Activated CD8-positive, alpha-beta T cell treated with anti-CD3 and anti-CD28 coated beads for 36 hours (primary cell): ENCODE measurements around the gene VDR. TPM values are rescaled to one million over a fixed set of nuclear protein-coding genes. Genes with fewer than 3 reads are reported as not detected.
A peak's percentile ranks its signal among the peaks of the same experiment; 100 is the strongest.

Experiments used
- ATAC-seq: fragments of 200-7000 bp; cut with Tn5 transposase; one replicate; pipeline ENCODE4 v1.10.0; 2021; ENCODE audit warnings: mild to moderate bottlenecking, moderate library complexity
- CTCF ChIA-PET: fragments of 350-600 bp; sonication (Branson Sonifier 250); formaldehyde crosslinking; loops from one replicate; lab custom pipeline; 2021; ENCODE audit warnings: antibody characterized with exemption; lab: Charles Lee
- POLR2A ChIA-PET: fragments of 350-600 bp; sonication (Branson Sonifier 250); formaldehyde crosslinking; loops from one replicate; lab custom pipeline; 2021; ENCODE audit warnings: antibody characterized with exemption; lab: Charles Lee
- DNase-seq: peaks from one replicate; pipeline ENCODE4 v3.0.0-alpha.2; 2020
- H3K27ac Mint-ChIP-seq: one replicate; pipeline ENCODE4 v1.8.0; 2021; ENCODE audit warnings: mild to moderate bottlenecking, mixed read lengths
- H3K27me3 Mint-ChIP-seq: one replicate; pipeline ENCODE4 v1.8.0; 2021; ENCODE audit warnings: mixed read lengths
- H3K36me3 Mint-ChIP-seq: one replicate; pipeline ENCODE4 v1.8.0; 2021; ENCODE audit warnings: low read depth, mixed read lengths
- H3K4me1 Mint-ChIP-seq: one replicate; pipeline ENCODE4 v1.8.0; 2021; ENCODE audit warnings: low read depth, mixed read lengths
- H3K4me3 Mint-ChIP-seq: one replicate; pipeline ENCODE4 v1.8.0; 2021; ENCODE audit warnings: mild to moderate bottlenecking, moderate library complexity, mixed read lengths
- H3K9me3 Mint-ChIP-seq: one replicate; pipeline ENCODE4 v1.8.0; 2021; ENCODE audit warnings: mixed read lengths
- intact Hi-C: fragments of 100-400 bp; cut with micrococcal nuclease; formaldehyde crosslinking; loops from one replicate; pipeline ENCODE4 v1.10.0; 2022
- total RNA-seq, 2 experiments: library from RNA; stranded (reverse); gene quantifications; one replicate each; pipeline ENCODE4 v1.2.3, GENCODE V29; 2021
- TF ChIP-seq, protein P1 (sequence below): fragments of 200-600 bp; IDR thresholded peaks from one replicate; pipeline ENCODE4 v1.8.0; 2022; ENCODE audit warnings: antibody characterized with exemption, mild to moderate bottlenecking

Gene VDR
- total RNA-seq, 2 experiments from 2014 or later: 84.6 to 86.4 TPM

DNA sequence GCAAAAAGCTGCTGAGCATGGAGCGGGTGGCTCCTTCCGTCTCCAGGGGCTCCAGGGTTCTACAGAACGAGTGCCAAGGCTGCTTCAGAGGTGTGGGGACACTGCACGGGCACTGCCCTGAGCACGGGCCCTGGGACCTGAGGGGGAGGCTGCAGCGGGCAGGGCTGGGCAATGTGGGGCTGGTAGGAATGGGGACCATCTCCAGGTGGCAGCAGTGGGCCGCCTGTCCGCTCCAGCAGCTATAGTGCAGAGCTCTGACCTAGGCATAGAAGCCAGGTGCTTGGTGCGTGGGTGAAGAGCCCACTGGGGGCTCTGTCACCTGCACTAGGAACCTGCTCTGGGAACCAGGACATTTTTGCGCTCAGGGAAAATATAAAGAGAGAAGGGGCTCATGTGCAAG, 107.4 kb downstream of the VDR start:
- intact Hi-C loops: no loop called here
- ChIA-PET POLR2A (interaction anchor here (0.9 to 37.9 kb wide), 5 partner anchors 10 to 86 kb away, joined by 3 to 904 read pairs (median 5); no protein-coding TSS in a partner anchor), CTCF (interaction anchor here (1.0 to 19.8 kb wide), 8 partner anchors 11 to 88 kb away, joined by 3 to 624 read pairs (median 6); no protein-coding TSS in a partner anchor)
- ATAC-seq: peak; percentile 57
- H3K36me3 Mint-ChIP-seq: peaks cover 59% of the 10 kb centered on the region
- peak overlapping the region; percentile 46 for H3K27ac Mint-ChIP-seq
- H3K4me3 Mint-ChIP-seq: no peak overlapping the region
- H3K9me3 Mint-ChIP-seq: no peaks in the 10 kb centered on the region
- peaks cover 41% of the 10 kb centered on the region for H3K4me1 Mint-ChIP-seq
- TF ChIP-seq, protein P1, sequence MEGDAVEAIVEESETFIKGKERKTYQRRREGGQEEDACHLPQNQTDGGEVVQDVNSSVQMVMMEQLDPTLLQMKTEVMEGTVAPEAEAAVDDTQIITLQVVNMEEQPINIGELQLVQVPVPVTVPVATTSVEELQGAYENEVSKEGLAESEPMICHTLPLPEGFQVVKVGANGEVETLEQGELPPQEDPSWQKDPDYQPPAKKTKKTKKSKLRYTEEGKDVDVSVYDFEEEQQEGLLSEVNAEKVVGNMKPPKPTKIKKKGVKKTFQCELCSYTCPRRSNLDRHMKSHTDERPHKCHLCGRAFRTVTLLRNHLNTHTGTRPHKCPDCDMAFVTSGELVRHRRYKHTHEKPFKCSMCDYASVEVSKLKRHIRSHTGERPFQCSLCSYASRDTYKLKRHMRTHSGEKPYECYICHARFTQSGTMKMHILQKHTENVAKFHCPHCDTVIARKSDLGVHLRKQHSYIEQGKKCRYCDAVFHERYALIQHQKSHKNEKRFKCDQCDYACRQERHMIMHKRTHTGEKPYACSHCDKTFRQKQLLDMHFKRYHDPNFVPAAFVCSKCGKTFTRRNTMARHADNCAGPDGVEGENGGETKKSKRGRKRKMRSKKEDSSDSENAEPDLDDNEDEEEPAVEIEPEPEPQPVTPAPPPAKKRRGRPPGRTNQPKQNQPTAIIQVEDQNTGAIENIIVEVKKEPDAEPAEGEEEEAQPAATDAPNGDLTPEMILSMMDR: peak; percentile 19
- DNase-seq: peak; percentile 56
- no peaks in the 10 kb centered on the region for H3K27me3 Mint-ChIP-seq

DNA sequence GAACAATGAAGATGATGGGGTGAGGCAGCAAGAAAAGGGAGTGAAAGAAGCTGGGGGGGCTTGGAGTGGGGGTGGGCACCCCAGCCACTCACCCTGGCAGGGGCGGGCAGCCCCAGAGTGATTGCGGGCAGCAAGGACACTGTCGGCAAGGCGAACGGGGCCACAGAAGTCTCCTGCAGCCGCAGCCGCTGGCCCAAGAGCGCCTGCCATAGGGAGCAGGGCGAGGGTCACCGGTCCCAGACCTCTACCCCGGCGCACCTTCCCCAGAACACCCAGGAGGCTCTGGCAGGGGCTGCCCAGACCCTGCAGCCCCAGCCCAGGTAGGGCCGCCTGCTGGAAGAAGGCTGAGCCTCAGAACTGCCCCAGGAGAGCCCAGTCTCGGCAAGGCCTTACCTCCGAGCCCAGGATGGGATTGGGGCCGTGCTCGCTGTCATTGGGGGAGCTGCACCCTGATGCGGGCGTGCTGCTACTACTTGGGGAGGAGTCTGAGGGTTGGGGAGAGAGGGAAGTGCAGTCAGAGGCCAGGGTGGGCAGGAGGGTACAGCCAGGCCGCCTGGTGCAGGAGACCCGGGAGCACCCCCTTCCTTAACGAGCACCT, 108.9 kb downstream of the VDR start:
- H3K27ac Mint-ChIP-seq: no peak overlapping the region

DNA sequence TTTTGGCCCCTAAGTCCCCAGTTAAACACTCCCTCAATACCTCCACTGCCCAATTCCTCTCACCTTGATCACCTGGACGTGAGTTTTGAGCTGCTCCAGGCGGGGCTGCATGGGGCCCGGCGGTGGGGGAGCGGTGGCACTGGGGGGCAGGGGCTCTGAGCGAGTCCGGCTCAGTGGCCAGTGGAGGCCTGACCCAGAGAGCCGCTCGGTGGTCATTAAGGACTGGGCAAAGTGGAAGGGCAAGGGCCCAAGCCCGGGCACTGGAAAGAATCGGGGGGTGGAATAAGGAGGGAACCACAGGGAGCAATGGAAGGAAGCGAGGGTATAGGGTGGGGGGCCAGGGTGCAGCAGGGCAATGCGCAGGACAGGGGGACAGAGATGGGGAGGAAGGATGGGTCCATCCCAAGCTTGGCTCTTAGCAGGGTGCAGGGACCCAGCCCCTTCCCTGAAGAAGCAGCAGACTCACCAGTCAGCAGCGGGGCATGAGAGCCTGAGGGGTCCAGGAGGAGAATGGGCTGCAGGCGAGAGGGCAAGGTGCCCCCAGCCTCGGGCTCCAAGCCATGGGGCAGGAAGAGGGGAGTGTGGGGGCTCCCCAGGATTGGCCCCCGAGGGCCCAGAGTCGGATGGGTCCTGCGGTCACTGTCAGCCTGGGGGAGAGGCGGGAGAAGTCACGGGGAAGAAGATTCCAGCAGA, 109.5 kb downstream of the VDR start:
- Mint-ChIP-seq H3K27me3 (no peaks in the 10 kb centered on the region), H3K4me3 (no peak overlapping the region), H3K36me3 (peaks cover 58% of the 10 kb centered on the region), H3K4me1 (peaks cover 19% of the 10 kb centered on the region), H3K9me3 (no peaks in the 10 kb centered on the region), H3K27ac (no peak overlapping the region)
- CTCF ChIA-PET: interaction anchor here (0.6 to 19.8 kb wide), 4 partner anchors 39 to 593 kb away, joined by 3 to 624 read pairs (median 54); no protein-coding TSS in a partner anchor
- DNase-seq: no peak
- intact Hi-C loops: no loop called here
- no peak for ATAC-seq
- TF ChIP-seq, protein P1: no peak
- POLR2A ChIA-PET: interaction anchor here (0.6 to 37.9 kb wide), 6 partner anchors 14 to 60 kb away, joined by 3 to 904 read pairs (median 4); no protein-coding TSS in a partner anchor

More for the DNA sequence above, 108.9 kb downstream of the VDR start:
- H3K27me3 Mint-ChIP-seq: no peaks in the 10 kb centered on the region
- no peaks in the 10 kb centered on the region for H3K9me3 Mint-ChIP-seq
- H3K4me3 Mint-ChIP-seq: no peak overlapping the region
- peaks cover 25% of the 10 kb centered on the region for H3K4me1 Mint-ChIP-seq
- ChIA-PET POLR2A (interaction anchor here (0.9 to 37.9 kb wide), 4 partner anchors 10 to 39 kb away, joined by 3 to 904 read pairs (median 5); no protein-coding TSS in a partner anchor), CTCF (interaction anchor here (0.6 to 19.8 kb wide), 3 partner anchors 38 to 594 kb away, joined by 3 to 624 read pairs (median 4); no protein-coding TSS in a partner anchor)
- TF ChIP-seq, protein P1: no peak
- DNase-seq: no peak
- intact Hi-C loops: no loop called here
- ATAC-seq: no peak
- peaks cover 58% of the 10 kb centered on the region for H3K36me3 Mint-ChIP-seq

DNA sequence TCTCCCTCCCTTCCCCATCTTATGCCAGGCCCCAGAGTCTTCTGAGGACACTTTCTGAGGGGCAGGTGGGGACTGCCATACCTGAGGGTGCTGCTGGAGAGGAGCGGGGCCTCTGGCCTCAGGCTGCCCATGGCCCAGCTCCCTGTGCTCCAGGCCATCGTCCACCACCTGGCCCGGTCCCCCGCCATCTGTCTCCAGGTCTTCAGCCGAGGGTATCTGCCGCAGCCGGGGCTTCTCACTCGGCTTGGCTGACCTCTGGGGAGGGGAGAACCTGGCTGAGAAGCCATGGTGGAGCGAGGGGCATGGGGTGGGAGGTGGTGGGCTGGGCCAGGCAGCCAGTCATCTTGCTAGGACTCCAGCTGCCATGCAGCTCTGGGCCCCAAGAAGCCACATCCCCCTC, 110.1 kb downstream of the VDR start:
- Mint-ChIP-seq H3K27ac (no peak overlapping the region), H3K9me3 (no peaks in the 10 kb centered on the region), H3K36me3 (peaks cover 56% of the 10 kb centered on the region), H3K4me1 (peaks cover 13% of the 10 kb centered on the region), H3K4me3 (no peak overlapping the region), H3K27me3 (no peaks in the 10 kb centered on the region)
- ChIA-PET POLR2A (interaction anchor here (0.6 to 37.9 kb wide), 6 partner anchors 13 to 61 kb away, joined by 3 to 904 read pairs (median 4); no protein-coding TSS in a partner anchor), CTCF (interaction anchor here (0.5 to 10.9 kb wide), 2 partner anchors 15 to 43 kb away, joined by 3 to 103 read pairs; no protein-coding TSS in a partner anchor)
- TF ChIP-seq, protein P1: no peak
- DNase-seq (no peak), ATAC-seq (no peak)
- intact Hi-C loops: no loop called here
